HG03159 (cell line): ENCODE results near the gene PTGDS.

Experiments used
- ATAC-seq: cut with Tn5 transposase; IDR thresholded peaks from one replicate; pipeline ENCODE4 v1.9.1; 2021; ENCODE audit warnings: mild to moderate bottlenecking, moderate library complexity; ENCODE audit not compliant: unreplicated experiment

Gene PTGDS

DNA sequence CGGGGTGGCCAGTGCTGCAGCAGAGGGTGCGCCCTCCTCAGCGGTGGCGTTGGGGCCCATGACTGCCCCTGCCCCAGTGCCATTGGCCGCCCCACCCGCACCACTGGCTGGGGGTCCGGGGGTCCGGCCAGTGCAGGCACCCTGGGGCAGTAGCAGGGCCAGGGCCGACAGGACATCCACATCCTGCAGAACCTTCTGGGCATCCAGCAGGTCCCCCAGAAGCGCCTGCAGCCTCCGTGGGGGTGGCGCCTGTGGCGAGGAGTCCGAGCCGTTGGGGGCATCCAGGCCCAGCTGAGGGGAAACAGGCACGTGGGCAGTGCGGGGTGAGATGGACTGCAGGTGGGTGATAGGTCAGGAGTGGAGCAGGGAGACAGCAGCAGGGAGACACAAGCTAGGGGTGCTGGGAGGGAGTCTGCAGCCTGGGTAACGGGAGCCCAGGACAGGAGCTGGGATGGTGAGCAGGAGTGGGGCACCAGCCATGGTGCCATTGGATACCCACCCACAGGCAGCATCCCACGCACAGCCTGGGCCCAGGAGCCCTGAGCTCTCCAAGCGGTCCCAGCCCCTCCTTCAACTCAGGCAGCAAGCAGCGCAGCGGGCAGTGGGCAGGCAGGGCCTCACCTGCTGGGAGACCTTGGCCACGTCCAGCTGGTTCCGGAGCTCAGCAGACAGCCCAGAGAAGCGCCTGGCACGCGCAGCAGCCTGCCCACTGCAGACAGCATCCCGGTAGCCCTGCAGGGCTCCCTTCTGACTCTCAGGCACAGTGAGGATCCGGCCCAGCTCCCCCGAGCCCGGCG is 43.7 kb downstream of the PTGDS start:
- ATAC-seq: no peak

DNA sequence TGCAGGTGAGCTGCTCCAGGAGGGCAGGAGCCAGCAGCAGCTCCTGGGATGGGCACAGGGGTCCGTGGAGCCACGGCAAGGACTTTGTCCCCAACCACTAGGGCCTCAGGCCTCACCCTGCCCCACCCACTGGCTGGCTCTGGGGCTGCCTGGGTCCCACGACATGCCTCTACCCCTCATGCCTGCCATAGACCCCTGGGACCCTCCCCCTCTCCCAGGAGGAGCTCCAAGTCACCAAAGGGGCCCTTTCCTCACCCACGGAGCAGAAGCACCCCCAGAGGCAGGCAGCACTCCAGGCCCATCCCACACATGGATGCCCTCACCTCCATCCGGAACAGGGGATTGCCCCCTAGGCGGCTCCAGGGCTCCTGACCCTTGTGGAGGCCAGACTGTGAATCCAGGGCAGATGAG is 44.3 kb downstream of the PTGDS start:
- no peak for ATAC-seq

DNA sequence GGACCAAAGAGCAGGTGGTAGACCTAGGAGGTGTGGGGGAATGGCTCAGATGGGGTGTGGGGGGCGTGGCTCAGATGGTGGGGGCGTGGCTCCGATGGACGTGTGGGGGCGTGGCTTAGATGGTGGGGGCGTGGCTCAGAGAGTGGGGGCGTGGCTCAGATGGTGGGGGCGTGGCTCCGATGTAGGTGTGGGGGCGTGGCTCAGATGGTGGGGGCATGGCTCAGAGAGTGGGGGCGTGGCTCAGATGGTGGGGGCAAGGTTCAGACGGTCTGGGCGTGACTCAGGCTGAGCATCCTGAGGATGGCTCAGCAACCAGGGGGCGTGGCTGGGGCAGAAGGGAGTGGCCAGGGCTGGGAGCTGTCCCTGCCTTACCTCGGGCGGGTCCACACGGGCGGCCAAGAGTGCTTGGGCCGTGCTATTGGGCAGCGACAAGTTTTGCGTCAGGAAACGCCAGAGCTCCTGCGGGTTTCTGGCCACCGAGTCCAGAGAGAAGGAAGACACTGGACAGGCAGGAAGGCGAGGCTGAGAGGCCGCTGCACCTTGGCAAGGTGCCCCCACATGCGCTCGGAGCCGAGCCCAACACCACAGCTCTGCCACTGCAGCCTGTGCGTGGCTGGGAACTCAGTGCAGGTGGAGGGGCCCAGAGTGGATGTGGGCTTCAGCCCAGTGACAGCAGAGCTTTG is 44.8 kb downstream of the PTGDS start:
- no peak for ATAC-seq

DNA sequence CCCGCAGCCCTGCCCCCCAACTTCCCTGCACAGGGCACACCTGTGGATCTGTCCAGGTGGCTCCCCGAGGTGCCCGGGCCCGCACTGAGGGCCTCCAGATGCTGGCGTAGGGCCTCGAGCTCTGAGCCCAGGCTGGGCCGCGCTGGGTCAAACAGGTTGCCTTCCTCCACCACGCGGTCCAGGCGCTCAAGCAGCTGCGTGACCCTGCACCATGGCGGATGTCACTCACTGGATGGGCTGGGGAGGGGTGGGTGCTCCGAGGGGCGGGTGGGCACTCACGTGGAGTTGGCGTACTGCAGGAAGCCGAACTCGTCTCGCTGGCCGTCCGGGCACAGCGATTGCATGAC is 45.3 kb downstream of the PTGDS start:
- ATAC-seq: no peak

DNA sequence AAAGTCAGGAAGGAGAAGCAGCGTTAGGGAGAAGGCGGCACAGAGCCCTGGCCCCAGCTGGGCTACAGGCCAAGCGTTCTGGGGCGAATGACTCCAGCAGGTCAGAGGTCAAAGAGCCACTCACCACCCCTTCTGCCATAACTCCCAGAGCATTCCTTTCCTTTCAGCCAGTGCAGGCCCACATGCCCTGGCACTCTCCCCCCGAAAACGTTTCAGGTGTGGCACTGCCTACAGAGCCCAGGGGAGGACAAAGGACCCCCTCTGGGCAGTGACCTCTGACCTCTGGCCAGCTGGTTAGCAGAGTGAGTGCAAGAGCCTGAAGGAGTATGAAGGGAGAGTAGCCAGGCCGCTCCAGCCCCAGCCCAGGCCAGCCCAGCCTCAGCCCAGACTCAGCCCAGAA is 45.9 kb downstream of the PTGDS start:
- ATAC-seq: no peak

DNA sequence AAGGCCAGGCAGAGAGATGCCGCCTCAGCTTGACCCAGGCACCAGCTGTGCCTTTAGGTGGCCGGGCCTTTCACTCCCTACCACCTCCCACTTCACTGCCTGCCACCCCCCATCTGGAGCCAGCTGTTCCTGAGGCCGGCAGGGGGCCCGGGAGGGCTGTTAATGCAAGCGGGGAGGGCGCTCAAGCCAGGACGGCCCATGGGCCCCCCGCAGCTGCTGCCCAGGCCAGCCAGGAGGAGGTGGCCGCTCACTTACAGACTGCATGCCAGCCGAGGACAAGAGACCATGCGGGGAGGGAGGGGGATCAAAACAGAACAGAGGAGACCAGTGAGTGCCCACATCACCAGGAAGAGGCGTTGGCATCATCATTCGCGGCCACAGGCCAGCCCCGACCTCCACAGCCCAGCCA is 46.3 kb downstream of the PTGDS start:
- no peak for ATAC-seq

DNA sequence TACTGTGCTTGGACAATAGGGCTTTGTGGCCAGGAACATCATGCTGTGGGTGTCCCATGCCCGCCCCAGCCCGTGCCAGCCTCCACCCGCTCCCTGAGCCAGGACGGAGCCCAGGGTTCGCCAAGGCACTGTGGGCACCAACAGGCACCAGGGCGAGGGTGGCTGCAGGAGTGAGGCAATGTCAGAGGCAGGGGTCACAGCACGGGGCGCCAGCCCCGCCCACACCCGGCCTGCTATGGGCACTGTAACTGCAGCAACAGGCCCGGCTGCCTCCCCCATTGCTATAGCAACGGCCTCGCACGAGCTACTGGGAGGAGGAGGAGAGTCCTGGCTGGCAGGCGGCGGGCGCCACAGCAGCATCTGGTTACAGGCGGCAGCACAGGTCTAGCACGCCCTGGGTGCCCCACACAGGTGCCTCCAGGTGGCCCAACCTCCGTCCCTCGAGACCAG is 48.2 kb downstream of the PTGDS start:
- ATAC-seq: no peak

DNA sequence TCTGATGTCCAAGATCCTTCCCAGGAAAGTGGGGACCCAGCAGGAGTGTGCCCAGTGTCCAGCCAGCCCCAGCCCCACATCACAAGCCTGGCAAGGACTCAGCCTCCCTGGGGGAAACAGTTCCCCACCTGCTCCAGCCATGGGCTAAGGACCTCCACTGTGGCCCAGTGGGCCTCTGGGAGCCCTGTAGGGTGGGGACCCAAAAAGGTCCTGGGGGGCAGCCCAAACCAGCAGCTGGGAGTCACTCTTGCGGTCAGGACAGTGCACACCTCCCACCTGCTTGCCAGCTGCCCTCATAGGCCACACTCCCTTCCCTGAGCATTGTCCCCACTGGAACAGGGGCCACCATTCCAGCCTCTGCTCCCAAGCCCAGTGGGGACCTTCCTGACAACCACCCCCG is 49.1 kb downstream of the PTGDS start:
- no peak for ATAC-seq

DNA sequence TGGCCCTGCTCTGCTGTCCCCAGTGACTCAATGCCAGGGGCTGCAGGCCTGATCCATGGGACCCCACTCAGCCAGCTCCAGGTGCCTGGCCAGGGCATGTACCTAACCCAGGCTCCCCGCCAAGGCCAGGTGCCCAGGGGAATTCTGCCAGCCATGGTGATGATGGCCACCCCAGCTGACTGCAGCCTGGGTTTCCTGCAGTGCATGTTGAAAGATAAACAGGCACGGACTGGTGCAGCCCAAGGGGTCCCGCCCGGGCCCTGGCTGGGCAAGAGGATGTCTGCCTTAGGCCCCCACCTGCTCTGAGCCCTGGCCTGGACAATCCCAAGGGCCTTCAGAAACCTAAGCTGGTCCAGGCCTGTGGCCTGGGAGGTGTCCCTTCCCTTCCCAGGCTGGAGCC is 49.5 kb downstream of the PTGDS start:
- no peak for ATAC-seq

DNA sequence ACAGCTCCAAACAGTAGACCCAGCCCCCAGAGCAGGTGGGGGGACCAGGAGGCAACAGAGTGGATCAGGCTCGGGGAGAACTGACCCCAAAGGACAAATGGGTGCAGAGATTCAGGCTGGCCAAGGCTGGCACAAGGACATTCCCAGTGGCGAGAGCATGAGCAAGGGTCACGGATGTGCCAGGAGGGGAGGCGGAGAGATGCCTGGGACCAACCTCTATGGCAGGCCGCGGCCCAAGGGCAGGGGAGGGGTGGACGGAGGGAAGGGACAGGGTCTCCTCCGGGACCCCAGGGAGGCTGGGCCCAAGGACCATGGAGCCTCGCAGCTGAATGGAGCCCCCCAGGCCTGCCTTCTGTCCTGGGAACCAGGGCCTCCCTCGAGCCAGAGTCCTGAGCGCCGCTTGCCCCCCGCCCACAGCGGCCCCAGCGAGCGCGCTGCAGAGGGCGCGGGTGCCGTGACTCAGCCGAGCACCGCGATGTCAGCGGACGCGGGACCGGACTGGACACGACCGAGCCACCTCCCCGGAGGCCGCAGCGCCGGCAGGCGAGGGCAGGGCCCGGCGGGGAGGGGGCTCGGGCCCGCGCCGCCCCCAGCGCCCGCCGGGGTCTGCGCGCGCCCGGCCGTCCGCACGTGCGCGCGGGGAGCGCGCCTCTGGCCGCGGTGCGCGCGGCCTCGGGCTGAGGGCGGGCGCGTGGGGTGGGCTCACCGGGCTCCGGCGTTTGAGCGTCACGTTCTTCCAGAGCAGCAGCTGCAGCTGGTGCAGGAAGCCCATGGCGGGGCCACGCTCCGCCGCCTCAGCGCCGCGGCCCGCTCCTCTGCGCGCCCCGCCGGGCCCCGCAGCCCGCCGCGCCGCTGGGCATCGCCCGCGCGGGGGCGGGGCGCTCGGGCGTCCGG is 50.3 kb downstream of the PTGDS start, which contains the start of gene ABCA2:
TSS of gene ABCA2 (minus strand) at position 869 of the 894 bp plus-strand sequence. CDS start at position 772, 97 bp downstream.
- ATAC-seq: no peak

DNA sequence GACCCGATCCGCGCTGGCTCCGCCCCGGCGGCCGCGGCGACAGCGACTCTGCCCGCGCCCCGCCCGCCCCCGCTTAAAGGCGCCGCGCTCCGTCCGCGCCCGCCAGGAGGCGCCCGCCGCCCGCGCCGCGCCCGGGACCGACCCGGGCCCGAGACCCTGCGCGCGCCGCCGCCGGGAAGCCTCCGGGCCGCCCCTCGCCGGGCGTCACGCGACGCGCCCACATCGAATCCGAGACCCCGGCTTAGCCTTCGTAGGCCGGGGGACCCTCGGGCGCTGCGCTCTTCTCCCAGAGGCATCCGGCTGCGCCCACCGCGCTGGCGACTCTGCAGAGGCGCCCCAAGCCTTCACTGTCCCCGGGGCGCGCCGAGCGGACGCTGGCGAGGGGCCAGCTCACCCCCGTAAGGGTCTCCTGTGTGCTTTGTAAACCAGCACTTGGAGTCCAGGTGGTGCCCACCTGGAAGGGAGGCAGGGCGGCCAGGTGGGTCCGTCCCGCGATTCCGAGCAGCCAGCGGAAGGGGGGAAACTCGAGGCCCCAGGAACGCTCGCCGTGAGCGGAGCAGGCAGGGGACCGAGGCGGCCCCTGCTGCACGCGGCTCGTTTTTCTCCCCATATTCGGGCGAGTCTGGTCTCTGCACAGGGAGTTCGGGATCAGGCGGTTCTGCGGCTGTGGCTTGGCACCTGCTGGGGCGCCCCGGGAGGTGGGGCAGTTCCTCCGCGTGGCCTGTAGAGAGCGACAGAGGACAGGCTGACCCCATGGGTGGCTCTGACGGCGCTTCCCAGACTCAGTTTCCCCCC is 51.2 kb downstream of the PTGDS start:
- ATAC-seq: peak; percentile 53

DNA sequence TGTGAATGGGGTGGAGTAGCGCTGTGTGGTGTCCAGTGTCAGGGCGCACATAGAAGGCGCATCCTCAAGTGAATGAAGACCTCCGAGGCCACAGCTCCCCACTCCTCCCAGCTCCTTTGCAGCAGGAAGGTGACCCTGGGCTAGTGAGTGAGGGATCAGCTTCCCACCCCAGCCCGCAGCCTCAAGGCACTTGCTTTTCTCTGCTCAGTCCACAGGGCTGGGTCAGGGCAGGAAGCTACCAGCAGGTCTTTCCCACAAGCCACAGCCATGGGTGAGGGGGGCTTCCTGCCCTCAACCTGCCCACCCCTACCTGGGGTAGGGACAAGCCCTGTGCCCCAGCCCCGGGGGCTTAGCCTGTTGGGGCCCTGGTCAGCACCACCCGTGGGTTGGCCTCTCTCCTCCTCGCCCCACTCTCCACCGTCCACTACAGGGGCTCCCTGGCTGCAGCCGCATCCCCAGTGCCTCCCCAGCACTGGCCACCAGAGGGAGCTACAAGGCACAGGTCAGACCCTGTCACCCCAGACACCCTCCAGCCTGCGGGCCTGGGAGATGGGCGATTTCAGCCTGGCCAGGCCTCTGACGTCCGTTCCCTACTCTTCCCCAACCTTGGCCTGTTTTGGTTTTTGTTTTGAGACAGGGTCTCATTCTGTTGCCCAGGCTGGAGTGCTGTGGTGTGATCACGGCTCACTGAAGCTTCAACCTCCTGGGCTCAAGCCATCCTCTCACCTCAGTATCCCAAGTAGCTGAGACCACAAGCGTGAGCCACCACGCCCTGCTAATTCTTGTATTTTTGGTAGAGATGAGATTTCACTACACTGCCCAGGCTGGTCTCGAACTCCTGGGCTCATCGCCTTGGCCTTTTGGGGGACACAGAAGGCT is 52.0 kb downstream of the PTGDS start:
- ATAC-seq: peak; percentile 44

DNA sequence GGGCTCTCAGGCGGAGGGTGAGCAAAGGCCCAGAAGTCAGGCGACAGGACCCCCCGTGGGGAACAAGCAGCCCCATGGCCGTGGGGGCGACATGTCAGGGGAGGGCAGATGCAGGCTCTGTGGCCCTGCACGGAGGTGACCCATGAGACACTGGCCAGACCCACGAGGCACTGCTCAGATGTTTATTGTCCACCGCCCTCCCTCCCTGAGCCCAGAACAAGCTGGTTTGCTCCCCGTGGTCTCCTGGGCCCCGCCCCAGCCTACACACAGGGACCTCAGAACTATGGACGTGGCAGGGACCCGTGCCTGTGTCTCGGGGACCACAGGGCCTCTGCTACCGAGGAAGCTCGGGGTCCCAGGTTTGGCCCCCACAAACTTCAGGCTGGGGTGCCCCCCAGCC is 52.7 kb downstream of the PTGDS start:
- no peak for ATAC-seq

DNA sequence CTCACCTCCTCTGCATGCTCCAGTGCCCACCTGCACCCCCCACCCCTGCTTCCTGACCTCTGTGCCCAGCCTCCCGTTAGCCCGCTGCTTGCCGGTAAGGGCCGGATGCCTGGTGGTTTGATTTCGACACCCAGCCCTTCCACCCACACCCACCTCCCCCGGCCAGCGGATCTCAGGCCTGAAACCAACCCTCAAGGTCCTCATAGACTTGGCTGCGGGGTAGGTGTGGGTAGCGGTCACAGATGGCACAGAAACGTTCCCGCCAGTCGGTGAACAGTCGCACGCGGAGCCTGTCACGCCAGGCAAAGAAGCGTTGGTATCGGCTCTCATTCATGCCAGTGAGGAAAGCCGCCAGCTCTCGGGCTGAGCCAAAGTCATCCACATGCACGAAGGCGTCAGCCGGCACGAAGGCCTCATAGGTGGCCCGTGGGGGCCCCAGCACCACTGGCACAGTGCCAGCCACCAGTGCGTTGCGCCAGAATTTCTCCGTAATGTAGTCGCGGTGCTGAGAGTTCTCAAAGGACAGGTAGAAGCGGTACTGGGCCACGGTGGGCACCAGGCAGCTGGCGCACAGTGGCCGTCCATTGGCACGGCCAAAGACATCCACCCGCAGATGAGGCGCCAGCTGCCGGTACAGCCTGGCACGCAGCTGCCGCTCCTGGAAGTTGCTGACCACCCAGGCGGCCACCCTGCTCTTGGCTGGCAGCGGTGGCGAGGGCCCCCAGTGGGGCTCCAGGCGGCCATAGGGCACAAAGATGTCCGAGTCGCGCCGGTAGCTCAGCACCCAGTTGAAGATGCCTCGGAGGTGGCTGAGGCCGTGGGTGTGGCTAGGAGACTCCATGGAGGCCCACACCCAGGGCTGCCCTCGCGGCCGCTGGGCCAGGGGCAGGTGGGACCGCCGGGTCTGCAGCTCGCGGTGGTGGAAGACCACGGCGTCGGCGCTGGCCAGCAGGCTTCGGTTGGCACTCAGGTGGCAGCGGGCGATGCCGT is 53.5 kb downstream of the PTGDS start:
- no peak for ATAC-seq
